Liver (tissue), 9 donors: ENCODE results near the gene ARPP21. TPM values are rescaled to one million over a fixed set of nuclear protein-coding genes. Genes with fewer than 3 reads are reported as not detected.

Experiments
- DNase-seq: peaks from one replicate; pipeline ENCODE4 v3.0.0-alpha.2; 2017; ENCODE audit warnings: low spot score
- H3K27ac ChIP-seq, 2 donors: one replicate each; pipeline ENCODE4 v1.7.0; 2013; ENCODE audit warnings: inconsistent platforms in 2 of 2, low read length in 2 of 2, control low read depth in 1 of 2, low read depth in 1 of 2, mild to moderate bottlenecking in 1 of 2
- H3K27me3 ChIP-seq, 4 donors: one replicate each; pipeline versions ENCODE4 v1.6.1 to v1.7.0; 2013; ENCODE audit warnings: low read length in 3 of 4, inconsistent platforms in 1 of 4, mild to moderate bottlenecking in 1 of 4, moderate library complexity in 1 of 4; ENCODE audit not compliant: control insufficient read depth in 4 of 4, insufficient read depth in 4 of 4
- H3K36me3 ChIP-seq, 4 donors: one replicate each; pipeline versions ENCODE4 v1.6.1 to v1.7.0; 2013; ENCODE audit warnings: low read length in 3 of 4, mild to moderate bottlenecking in 3 of 4, low read depth in 1 of 4, moderate library complexity in 1 of 4; ENCODE audit not compliant: control insufficient read depth in 4 of 4, insufficient read depth in 3 of 4
- H3K4me1 ChIP-seq, 4 donors: one replicate each; pipeline versions ENCODE4 v1.6.1 to v1.7.0; 2013; ENCODE audit warnings: low read length in 3 of 4, mild to moderate bottlenecking in 3 of 4, moderate library complexity in 1 of 4; ENCODE audit not compliant: control insufficient read depth in 4 of 4, insufficient read depth in 4 of 4
- H3K4me3 ChIP-seq, 3 donors: one replicate each; pipeline versions ENCODE4 v1.6.1 to v1.7.0; 2013; ENCODE audit warnings: low read length in 3 of 3, control low read depth in 1 of 3, low read depth in 1 of 3, mild to moderate bottlenecking in 1 of 3
- H3K9ac ChIP-seq, 2 donors: one replicate each; pipeline ENCODE4 v1.7.0; 2013; ENCODE audit warnings: low read length in 2 of 2, mild to moderate bottlenecking in 2 of 2, moderate library complexity in 2 of 2, control low read depth in 1 of 2, low read depth in 1 of 2
- H3K9me3 ChIP-seq, 4 donors: one replicate each; pipeline versions ENCODE4 v1.6.1 to v1.7.0; 2013; ENCODE audit warnings: low read length in 3 of 4; ENCODE audit not compliant: control insufficient read depth in 4 of 4
- ATF3 ChIP-seq: IDR thresholded peaks from 2 replicates; pipeline ENCODE4 v1.6.1; 2016; ENCODE audit warnings: antibody characterized with exemption
- CTCF ChIP-seq: fragments of 150-350 bp; IDR thresholded peaks from 2 replicates; pipeline ENCODE4 v1.5.1; 2017; ENCODE audit warnings: improper control_type of control experiment, low read depth, low read length; ENCODE audit not compliant: missing input control
- EGR1 ChIP-seq, 2 donors: IDR thresholded peaks; 2 replicates each; pipeline ENCODE4 v1.6.1; 2016 to 2018; ENCODE audit warnings: antibody characterized with exemption in 2 of 2, low read depth in 2 of 2
- FOXA1 ChIP-seq: IDR thresholded peaks from 2 replicates; pipeline ENCODE4 v1.6.1; 2016; ENCODE audit warnings: antibody characterized with exemption
- FOXA2 ChIP-seq: IDR thresholded peaks from 2 replicates; pipeline ENCODE4 v1.6.1; 2016; ENCODE audit warnings: antibody characterized with exemption
- GABPA ChIP-seq, 2 donors: IDR thresholded peaks in 1 of 2; conservative IDR thresholded peaks in 1 of 2; 2 replicates each; pipeline ENCODE4 v1.6.1; 2016; ENCODE audit warnings: antibody characterized with exemption in 2 of 2, mild to moderate bottlenecking in 1 of 2, moderate library complexity in 1 of 2
- HNF4A ChIP-seq, 2 donors: conservative IDR thresholded peaks; 2 replicates each; pipeline ENCODE4 v1.6.1; 2016; ENCODE audit warnings: antibody characterized with exemption in 2 of 2, mild to moderate bottlenecking in 2 of 2
- HNF4G ChIP-seq: IDR thresholded peaks from 2 replicates; pipeline ENCODE4 v1.6.1; 2016; ENCODE audit warnings: antibody characterized with exemption
- JUND ChIP-seq, 2 donors: IDR thresholded peaks; 2 replicates each; pipeline ENCODE4 v1.6.1; 2016; ENCODE audit warnings: antibody characterized with exemption in 2 of 2
- MAX ChIP-seq: IDR thresholded peaks from 2 replicates; pipeline ENCODE4 v1.6.1; 2016; ENCODE audit warnings: antibody characterized with exemption
- NR2F2 ChIP-seq: IDR thresholded peaks from 2 replicates; pipeline ENCODE4 v1.6.1; 2016; ENCODE audit warnings: antibody characterized with exemption
- RAD21 ChIP-seq, 2 donors: IDR thresholded peaks; 2 replicates each; pipeline ENCODE4 v1.6.1; 2016; ENCODE audit warnings: antibody characterized with exemption in 2 of 2, mild to moderate bottlenecking in 2 of 2
- REST ChIP-seq: IDR thresholded peaks from 2 replicates; pipeline ENCODE4 v1.6.1; 2016; ENCODE audit warnings: antibody characterized with exemption, mild to moderate bottlenecking
- RXRA ChIP-seq, 2 donors: IDR thresholded peaks; 2 replicates each; pipeline ENCODE4 v1.6.1; 2017 to 2018; ENCODE audit warnings: antibody characterized with exemption in 2 of 2, mild to moderate bottlenecking in 1 of 2
- SP1 ChIP-seq: IDR thresholded peaks from 2 replicates; pipeline ENCODE4 v1.6.1; 2018; ENCODE audit warnings: antibody characterized with exemption, mild to moderate bottlenecking
- TAF1 ChIP-seq: conservative IDR thresholded peaks from 2 replicates; pipeline ENCODE4 v1.6.1; 2016; ENCODE audit warnings: antibody characterized with exemption, mild to moderate bottlenecking
- YY1 ChIP-seq: IDR thresholded peaks from 2 replicates; pipeline ENCODE4 v1.6.1; 2016; ENCODE audit warnings: antibody characterized with exemption, mild to moderate bottlenecking
- ZBTB33 ChIP-seq: IDR thresholded peaks from 2 replicates; pipeline ENCODE4 v1.6.1; 2016; ENCODE audit warnings: antibody characterized with exemption
- WGBS: extraction: QIAGEN DNeasy Blood & Tissue Kit; methylation state at CpG from one replicate; pipeline ENCODE4 v1.1.7; 2013; 5-methylcytosine and 5-hydroxymethylcytosine counted together
- polyA plus RNA-seq, 2 donors: library from polyadenylated mRNA; stranded (reverse) in 1 of 2; unstranded in 1 of 2; fragments of 200-250 nt in 1 of 2; fragments of >200 nt in 1 of 2; fragmentation: Nextera tagmentation in 1 of 2; extraction: Ambion mirVana in 1 of 2; gene quantifications; one replicate each; pipeline versions ENCODE4 v1.2.1 to v1.2.3, GENCODE V29; 2013 to 2015
- total RNA-seq, 2 donors: library from RNA; depleted of rRNA; stranded (reverse); fragments of >200 nt; gene quantifications; one replicate each; pipeline ENCODE4 v1.2.3, GENCODE V29; 2014
- donor health status: healthy.
- donor health status: healthy.
- donor health status: healthy.
- donor health status: healthy.
- donor health status: healthy.

ARPP21 gene
- total and polyA plus RNA-seq, 4 donors: 0.42 to 1.3 (median 0.66) TPM; not detected in 1

GRCh38 chr3:35674451-35675109 lies 35.3 kb downstream of the ARPP21 start:
- H3K4me1 ChIP-seq: peaks cover 5 to 20% (median 13%) of the 10 kb centered on the region in 4 donors
- no peak for DNase-seq
- H3K4me3 ChIP-seq: peak overlapping the region in 1 of 3 donors; percentile 17
- no peaks in the 10 kb centered on the region for H3K9me3 ChIP-seq
- H3K36me3 ChIP-seq: no peaks in the 10 kb centered on the region
- no peak overlapping the region for H3K9ac ChIP-seq
- TF ChIP-seq FOXA1 (no peak), NR2F2 (no peak), RAD21 (IDR thresholded peaks at IDR 0.05) (no peak), YY1 (no peak), RXRA (IDR thresholded peaks at IDR 0.05) (no peak), ZBTB33 (no peak), GABPA (IDR thresholded peaks at IDR 0.05 in 1 of 2, conservative IDR thresholded peaks at IDR 0.05 in 1 of 2) (no peak), CTCF (no peak), HNF4G (no peak), FOXA2 (no peak), JUND (IDR thresholded peaks at IDR 0.05) (no peak), ATF3 (no peak), HNF4A (conservative IDR thresholded peaks at IDR 0.05) (no peak), MAX (no peak), SP1 (no peak), EGR1 (IDR thresholded peaks at IDR 0.05; ENCODE audit: low read depth in 2 of 2) (no peak)
- no peak overlapping the region for H3K27ac ChIP-seq
- no peaks in the 10 kb centered on the region for H3K27me3 ChIP-seq
- WGBS: 53% methylated on average over 5 of the region's 5 CpGs

GRCh38 chr3:35675206-35675605 lies 35.9 kb downstream of the ARPP21 start:
- H3K36me3 ChIP-seq: no peaks in the 10 kb centered on the region
- H3K9ac ChIP-seq: no peak overlapping the region
- WGBS: 22% methylated on average over 1 of the region's 1 CpG
- DNase-seq: no peak
- peak overlapping the region in 1 of 3 donors; percentile 17 for H3K4me3 ChIP-seq
- H3K27ac ChIP-seq: peak overlapping the region in 1 of 2 donors; percentile 10
- no peaks in the 10 kb centered on the region for H3K9me3 ChIP-seq
- peaks cover 5 to 20% (median 13%) of the 10 kb centered on the region in 4 donors for H3K4me1 ChIP-seq
- H3K27me3 ChIP-seq: no peaks in the 10 kb centered on the region
- no peak for TF ChIP-seq ATF3
- peak; percentile 39 for TF ChIP-seq REST
- peak in 1 of 2 donors; percentile 81 for TF ChIP-seq RXRA (IDR thresholded peaks at IDR 0.05)
- TF ChIP-seq HNF4G: peak; percentile 27
- peak; percentile 39 for TF ChIP-seq MAX
- peak in 1 of 2 donors; percentile 67 for TF ChIP-seq JUND (IDR thresholded peaks at IDR 0.05)
- TF ChIP-seq FOXA2: peak; percentile 16
- TF ChIP-seq HNF4A (conservative IDR thresholded peaks at IDR 0.05): peak; percentile 77 to 91
- no peak for TF ChIP-seq GABPA (IDR thresholded peaks at IDR 0.05 in 1 of 2, conservative IDR thresholded peaks at IDR 0.05 in 1 of 2)
- TF ChIP-seq TAF1: no peak
- TF ChIP-seq FOXA1: no peak
- peak; percentile 33 for TF ChIP-seq ZBTB33
- TF ChIP-seq SP1: peak; percentile 31
- TF ChIP-seq YY1: peak; percentile 81
- TF ChIP-seq EGR1 (IDR thresholded peaks at IDR 0.05; ENCODE audit: low read depth in 2 of 2): peak in 1 of 2 donors; percentile 22
- TF ChIP-seq NR2F2: no peak
